Mesendoderm (in vitro differentiated cells): ENCODE results near the gene CLDN22.

Source experiments
- DNase-seq: peaks from one replicate; pipeline ENCODE4 v3.0.0; 2013
- H2AK5ac ChIP-seq: 2 replicates; pipeline ENCODE4 v1.6.1; 2013; ENCODE audit warnings: low read length, inconsistent platforms
- H2BK120ac ChIP-seq: 2 replicates; pipeline ENCODE4 v1.6.1; 2013; ENCODE audit warnings: low read depth, mild to moderate bottlenecking, low read length, moderate library complexity, mixed read lengths
- H2BK15ac ChIP-seq: replicated peaks from 2 replicates; pipeline ENCODE4 v1.6.1; 2013; ENCODE audit warnings: low read depth, mild to moderate bottlenecking, moderate library complexity
- H2BK5ac ChIP-seq: 2 replicates; pipeline ENCODE4 v1.6.1; 2013; ENCODE audit warnings: low read length, inconsistent platforms
- H3K18ac ChIP-seq: 2 replicates; pipeline ENCODE4 v1.6.1; 2013; ENCODE audit warnings: mild to moderate bottlenecking, low read length, mixed read lengths
- H3K23ac ChIP-seq: one replicate; pipeline ENCODE4 v1.6.1; 2013; ENCODE audit warnings: low read length
- H3K27ac ChIP-seq: 2 replicates; pipeline ENCODE4 v1.5.1; 2013; ENCODE audit warnings: low read depth, mild to moderate bottlenecking, inconsistent platforms, low read length, moderate library complexity
- H3K27me3 ChIP-seq: 2 replicates; pipeline ENCODE4 v1.6.1; 2013; ENCODE audit warnings: low read length, control low read depth, mild to moderate bottlenecking, inconsistent platforms; ENCODE audit not compliant: insufficient read depth, poor library complexity
- H3K36me3 ChIP-seq: 2 replicates; pipeline ENCODE4 v1.6.1; 2013; ENCODE audit warnings: low read length, inconsistent platforms; ENCODE audit not compliant: control insufficient read depth, insufficient read depth
- H3K4ac ChIP-seq: one replicate; pipeline ENCODE4 v1.6.1; 2013; ENCODE audit warnings: low read depth, mild to moderate bottlenecking, low read length, moderate library complexity
- H3K4me1 ChIP-seq: 2 replicates; pipeline ENCODE4 v1.6.1; 2013; ENCODE audit warnings: low read depth, low read length, inconsistent platforms; ENCODE audit not compliant: control insufficient read depth
- H3K4me2 ChIP-seq: 2 replicates; pipeline ENCODE4 v1.6.1; 2013; ENCODE audit warnings: low read length
- H3K4me3 ChIP-seq: 2 replicates; pipeline ENCODE4 v1.5.1; 2013; ENCODE audit warnings: mild to moderate bottlenecking, low read length
- H3K56ac ChIP-seq: one replicate; pipeline ENCODE4 v1.6.1; 2013; ENCODE audit warnings: low read length
- H3K79me1 ChIP-seq: 2 replicates; pipeline ENCODE4 v1.6.1; 2013; ENCODE audit warnings: low read length, inconsistent platforms
- H3K79me2 ChIP-seq: 2 replicates; pipeline ENCODE4 v1.6.1; 2013; ENCODE audit warnings: mild to moderate bottlenecking, low read length; ENCODE audit not compliant: control insufficient read depth, insufficient read depth
- H3K9ac ChIP-seq: 2 replicates; pipeline ENCODE4 v1.6.1; 2013; ENCODE audit warnings: low read length, inconsistent platforms
- H4K5ac ChIP-seq: one replicate; pipeline ENCODE4 v1.6.1; 2013; ENCODE audit warnings: low read length
- H4K8ac ChIP-seq: one replicate; pipeline ENCODE4 v1.6.1; 2013; ENCODE audit warnings: low read depth, mild to moderate bottlenecking, control low read depth, low read length, moderate library complexity
- WGBS: extraction: QIAGEN DNeasy Blood & Tissue Kit; methylation state at CpG from one replicate; pipeline ENCODE4 v1.1.7; 2013; ENCODE audit warnings: low lambda C conversion rate, missing lambda C conversion rate; ENCODE audit not compliant: insufficient coverage; ENCODE audit errors: extremely low coverage; 5-methylcytosine and 5-hydroxymethylcytosine counted together

Gene CLDN22

DNA sequence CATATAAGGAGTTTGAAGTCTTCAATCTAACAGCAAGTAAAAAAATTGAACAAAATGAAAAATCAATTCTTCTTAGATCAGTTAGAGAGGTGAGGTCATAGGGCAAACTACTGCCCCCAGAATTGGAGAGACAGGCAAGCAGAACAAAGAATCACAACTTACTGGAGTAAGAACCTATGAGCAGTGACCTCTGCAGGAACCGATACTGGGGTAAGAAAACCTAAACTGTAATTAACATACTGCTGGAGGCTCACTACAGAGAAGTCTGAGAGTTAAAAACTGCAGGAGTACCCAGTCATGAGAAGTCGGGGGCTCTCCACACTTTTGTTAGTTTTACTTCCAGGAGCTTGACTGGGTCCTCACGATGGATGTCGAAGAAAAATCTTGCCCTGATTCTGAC lies 16.0 kb downstream of the CLDN22 start:
- Histone ChIP-seq H3K9ac (no peak overlapping the region), H3K23ac (no peak overlapping the region), H3K79me2 (no peaks in the 10 kb centered on the region), H2BK15ac (no peak overlapping the region), H2AK5ac (no peak overlapping the region), H3K27ac (no peak overlapping the region), H3K36me3 (no peaks in the 10 kb centered on the region), H3K79me1 (no peaks in the 10 kb centered on the region), H2BK120ac (no peak overlapping the region), H3K4me2 (no peak overlapping the region), H2BK5ac (no peak overlapping the region), H4K5ac (no peak overlapping the region), H4K8ac (no peak overlapping the region), H3K18ac (no peak overlapping the region), H3K56ac (no peak overlapping the region), H3K27me3 (no peaks in the 10 kb centered on the region), H3K4ac (no peak overlapping the region), H3K4me1 (no peaks in the 10 kb centered on the region), H3K4me3 (no peak overlapping the region)
- WGBS: no CpG with 5 or more reads among the region's 4 CpGs
- no peak for DNase-seq

DNA sequence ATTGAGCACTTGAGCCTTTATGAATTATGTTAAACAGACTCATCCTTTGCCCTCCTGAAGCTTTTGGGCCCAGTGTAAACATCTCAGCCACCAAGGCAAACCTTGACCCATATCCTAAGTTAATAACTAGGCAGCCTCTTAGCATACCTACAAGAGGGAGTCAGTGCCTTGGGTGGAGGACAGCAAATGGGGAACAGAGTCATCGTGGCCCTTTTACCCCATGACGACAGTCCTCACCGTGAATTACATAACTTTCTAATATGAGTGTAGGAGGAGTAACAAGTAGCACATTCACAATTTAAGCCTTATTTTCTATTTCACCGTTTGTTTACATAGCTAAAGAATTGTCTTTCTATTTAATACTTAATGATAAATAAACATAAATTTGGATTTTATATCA lies 16.8 kb downstream of the CLDN22 start:
- Histone ChIP-seq H3K79me1 (no peaks in the 10 kb centered on the region), H3K23ac (no peak overlapping the region), H2AK5ac (no peak overlapping the region), H4K5ac (no peak overlapping the region), H3K27me3 (no peaks in the 10 kb centered on the region), H4K8ac (no peak overlapping the region), H3K4ac (no peak overlapping the region), H2BK5ac (no peak overlapping the region), H3K4me2 (no peak overlapping the region), H3K18ac (no peak overlapping the region), H3K27ac (no peak overlapping the region), H2BK15ac (no peak overlapping the region), H3K4me1 (no peaks in the 10 kb centered on the region), H2BK120ac (no peak overlapping the region), H3K36me3 (no peaks in the 10 kb centered on the region), H3K79me2 (no peaks in the 10 kb centered on the region), H3K56ac (no peak overlapping the region), H3K4me3 (no peak overlapping the region), H3K9ac (no peak overlapping the region)
- DNase-seq: no peak
- WGBS: no CpG with 5 or more reads among the region's 4 CpGs

DNA sequence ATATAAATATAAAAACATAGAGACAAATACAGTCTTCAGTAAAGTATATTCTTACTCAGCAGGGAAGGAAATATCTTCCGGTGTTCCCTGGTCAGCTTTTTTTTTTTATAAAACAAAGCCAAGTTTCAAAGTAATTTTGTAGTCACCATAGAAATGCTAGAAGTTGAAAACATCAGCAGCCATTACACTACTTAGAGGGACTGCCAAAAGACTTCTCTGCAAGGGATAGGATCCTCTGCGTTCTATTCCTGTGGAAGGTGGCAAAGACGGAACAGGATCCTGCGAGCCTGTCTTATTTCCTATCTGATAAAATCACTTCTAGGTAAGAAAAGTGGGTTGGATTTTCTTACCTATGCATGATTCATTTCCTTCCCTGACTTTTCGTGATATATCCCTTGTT lies 19.4 kb downstream of the CLDN22 start:
- H3K56ac ChIP-seq: no peak overlapping the region
- no peak overlapping the region for H3K4me2 ChIP-seq
- no peak overlapping the region for H3K4ac ChIP-seq
- no peak overlapping the region for H2BK120ac ChIP-seq
- H3K27me3 ChIP-seq: no peaks in the 10 kb centered on the region
- H3K27ac ChIP-seq: no peak overlapping the region
- H3K79me2 ChIP-seq: no peaks in the 10 kb centered on the region
- H3K4me1 ChIP-seq: no peaks in the 10 kb centered on the region
- H3K9ac ChIP-seq: no peak overlapping the region
- H2BK5ac ChIP-seq: no peak overlapping the region
- WGBS: no CpG with 5 or more reads among the region's 5 CpGs
- H3K18ac ChIP-seq: no peak overlapping the region
- H2AK5ac ChIP-seq: no peak overlapping the region
- H3K23ac ChIP-seq: no peak overlapping the region
- no peak for DNase-seq
- H2BK15ac ChIP-seq: no peak overlapping the region
- no peak overlapping the region for H3K4me3 ChIP-seq
- no peaks in the 10 kb centered on the region for H3K36me3 ChIP-seq
- no peaks in the 10 kb centered on the region for H3K79me1 ChIP-seq
- H4K5ac ChIP-seq: no peak overlapping the region
- no peak overlapping the region for H4K8ac ChIP-seq

DNA sequence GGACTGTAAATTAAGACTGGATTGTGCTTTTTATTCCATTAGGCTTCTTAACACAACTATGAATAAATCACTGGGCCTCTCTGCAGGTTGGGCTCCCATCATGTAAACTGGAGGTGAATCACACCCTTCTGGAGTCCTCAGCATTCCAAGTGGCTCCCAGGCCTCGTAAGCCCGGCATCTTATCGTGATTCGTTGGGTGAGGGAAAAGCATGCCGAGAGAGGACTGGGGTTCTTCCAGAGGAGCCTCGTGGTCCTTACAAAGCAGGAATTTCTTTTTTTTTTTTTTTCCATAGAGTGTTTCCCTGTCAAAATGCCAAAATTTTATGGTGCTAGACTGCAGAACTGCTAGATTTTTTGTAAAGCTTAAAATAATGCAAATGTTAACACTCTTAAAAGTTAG lies 20.0 kb downstream of the CLDN22 start:
- peak; percentile 54 for DNase-seq

DNA sequence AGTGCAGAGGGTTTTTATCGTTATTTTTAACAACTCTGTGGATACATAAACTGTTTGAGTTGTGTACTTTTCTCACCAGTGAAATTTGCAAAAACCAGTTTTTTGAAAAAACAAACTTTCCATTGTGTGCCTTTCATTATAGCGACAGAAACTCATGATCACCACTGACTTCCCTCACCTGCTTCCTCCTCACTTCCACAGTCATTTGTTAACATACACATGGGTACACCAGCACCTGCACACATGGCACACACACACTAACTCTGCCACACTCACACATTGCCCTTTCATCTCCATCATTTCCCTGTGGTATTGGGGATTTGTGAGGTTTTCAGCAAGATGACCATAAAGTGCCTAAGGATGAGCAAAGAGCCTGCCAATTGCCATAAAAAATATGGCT lies 20.6 kb downstream of the CLDN22 start:
- no peaks in the 10 kb centered on the region for H3K36me3 ChIP-seq
- no peak overlapping the region for H3K27ac ChIP-seq

More for the DNA sequence above, 20.0 kb downstream of the CLDN22 start:
- WGBS: no CpG with 5 or more reads among the region's 6 CpGs
- Histone ChIP-seq H3K4me2 (no peak overlapping the region), H3K79me1 (no peaks in the 10 kb centered on the region), H3K9ac (no peak overlapping the region), H2BK15ac (no peak overlapping the region), H4K5ac (no peak overlapping the region), H3K18ac (no peak overlapping the region), H3K36me3 (no peaks in the 10 kb centered on the region), H3K27me3 (no peaks in the 10 kb centered on the region), H3K23ac (no peak overlapping the region), H4K8ac (no peak overlapping the region), H3K79me2 (no peaks in the 10 kb centered on the region), H3K56ac (no peak overlapping the region), H2AK5ac (no peak overlapping the region), H3K4ac (no peak overlapping the region), H3K4me1 (no peaks in the 10 kb centered on the region), H3K27ac (no peak overlapping the region), H2BK120ac (no peak overlapping the region), H2BK5ac (no peak overlapping the region), H3K4me3 (no peak overlapping the region)

DNA sequence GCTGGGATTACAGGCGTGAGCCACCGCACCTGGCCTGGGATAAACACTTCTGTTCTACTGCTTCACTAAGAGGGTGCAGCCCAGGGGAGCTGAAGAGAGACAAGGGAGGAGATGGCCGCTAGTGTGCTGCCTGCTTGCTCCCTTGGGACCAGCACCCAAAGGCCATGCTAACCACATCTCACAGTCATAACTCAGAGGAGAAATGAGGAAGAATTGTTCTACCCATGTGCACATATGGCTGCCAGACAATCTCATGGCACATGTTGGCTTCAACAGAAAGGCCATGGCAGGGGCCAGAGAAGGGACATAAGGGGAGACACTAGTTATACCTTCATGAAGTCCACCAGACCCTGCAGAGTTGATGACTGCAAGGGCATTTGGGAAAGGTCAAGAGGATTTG lies 22.4 kb downstream of the CLDN22 start:
- Histone ChIP-seq H3K4me2 (no peak overlapping the region), H3K23ac (no peak overlapping the region), H3K79me2 (no peaks in the 10 kb centered on the region), H4K8ac (no peak overlapping the region), H3K27ac (no peak overlapping the region), H3K56ac (no peak overlapping the region), H4K5ac (no peak overlapping the region), H2BK5ac (no peak overlapping the region), H3K18ac (no peak overlapping the region), H3K9ac (no peak overlapping the region), H3K79me1 (no peaks in the 10 kb centered on the region), H2AK5ac (no peak overlapping the region), H2BK15ac (no peak overlapping the region), H3K27me3 (no peaks in the 10 kb centered on the region), H3K4me1 (no peaks in the 10 kb centered on the region), H3K36me3 (no peaks in the 10 kb centered on the region), H2BK120ac (no peak overlapping the region), H3K4ac (no peak overlapping the region), H3K4me3 (no peak overlapping the region)
- DNase-seq: no peak
- WGBS: no CpG with 5 or more reads among the region's 3 CpGs

More for the DNA sequence above, 20.6 kb downstream of the CLDN22 start:
- H2BK120ac ChIP-seq: no peak overlapping the region
- H3K27me3 ChIP-seq: no peaks in the 10 kb centered on the region
- H2AK5ac ChIP-seq: no peak overlapping the region
- H3K79me1 ChIP-seq: no peaks in the 10 kb centered on the region
- no peaks in the 10 kb centered on the region for H3K79me2 ChIP-seq
- H3K4me1 ChIP-seq: no peaks in the 10 kb centered on the region
- no peak overlapping the region for H3K4me3 ChIP-seq
- no peak overlapping the region for H3K18ac ChIP-seq
- no peak overlapping the region for H3K4me2 ChIP-seq
- no peak overlapping the region for H4K8ac ChIP-seq
- H2BK15ac ChIP-seq: no peak overlapping the region
- H3K56ac ChIP-seq: no peak overlapping the region
- no peak for DNase-seq
- H3K9ac ChIP-seq: no peak overlapping the region
- no peak overlapping the region for H3K23ac ChIP-seq
- no peak overlapping the region for H3K4ac ChIP-seq
- H2BK5ac ChIP-seq: no peak overlapping the region
- no CpG with 5 or more reads among the region's 2 CpGs for WGBS
- no peak overlapping the region for H4K5ac ChIP-seq
